Measurements from ENCODE around the gene TOMT. TPM values are rescaled to one million over a fixed set of nuclear protein-coding genes. Genes with fewer than 3 reads are reported as not detected.

Gene TOMT
- total and polyA plus RNA-seq, 2 of the 13 experiments (the other 11 are each of a cell fraction or from before 2014, with no cell fraction given): not detected

DNA sequence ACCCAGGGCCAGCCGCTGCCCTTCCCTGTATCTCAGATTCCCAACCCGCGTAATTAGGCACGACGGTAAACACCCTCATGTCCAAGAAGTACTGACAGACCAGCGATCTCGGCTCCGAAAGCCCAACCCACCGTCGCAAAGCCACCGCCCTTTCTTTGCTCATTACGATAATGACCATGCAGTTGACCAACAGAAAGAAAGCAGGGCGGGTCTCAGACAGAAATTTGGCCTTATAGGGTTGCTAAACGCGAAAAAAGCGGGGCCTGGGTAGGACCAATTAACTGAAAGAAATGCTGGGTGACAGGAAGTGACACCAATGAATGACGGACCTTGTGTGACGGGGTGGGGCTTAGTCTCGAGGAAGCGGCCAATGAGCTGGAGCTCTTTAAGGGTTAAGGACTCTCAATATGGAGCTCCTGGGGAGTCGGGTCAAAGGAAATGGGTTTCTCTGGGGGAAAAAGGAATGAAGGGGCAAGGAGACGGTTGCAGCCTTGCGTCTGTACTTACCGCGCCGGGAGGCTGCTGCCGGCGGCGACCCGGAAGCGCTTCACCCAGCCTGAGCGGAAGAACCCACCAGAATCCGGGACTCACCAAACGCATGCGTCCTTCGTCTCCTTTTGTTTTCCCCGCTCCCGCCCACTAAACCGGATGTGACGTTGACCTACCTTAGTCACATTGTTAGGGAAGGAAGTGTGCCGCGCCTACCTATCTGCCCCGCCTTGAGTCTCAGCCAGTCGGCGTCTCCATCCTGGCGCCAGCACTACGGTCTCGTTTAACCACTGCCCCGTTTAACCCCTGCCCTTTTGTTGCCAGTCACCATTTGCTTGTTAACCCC lies 6.6 kb downstream of the TOMT start, which contains the start of gene ANAPC15 (continued):
- TF ChIP-seq, protein P1, sequence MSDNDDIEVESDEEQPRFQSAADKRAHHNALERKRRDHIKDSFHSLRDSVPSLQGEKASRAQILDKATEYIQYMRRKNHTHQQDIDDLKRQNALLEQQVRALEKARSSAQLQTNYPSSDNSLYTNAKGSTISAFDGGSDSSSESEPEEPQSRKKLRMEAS (IDR thresholded peaks at IDR 0.05): peak; percentile 87
- TF ChIP-seq FOSL2 (CRISPR knock-in tag; IDR thresholded peaks at IDR 0.05): peak; percentile 66
- no peak for TF ChIP-seq ZBTB49 (CRISPR knock-in tag; IDR thresholded peaks at IDR 0.05; ENCODE audit: borderline replicate concordance)
- TF ChIP-seq NONO (IDR thresholded peaks at IDR 0.05): no peak
- TF ChIP-seq NONO (CRISPR knock-in tag; conservative IDR thresholded peaks at IDR 0.05): peak; percentile 49; the same call in 1 of the 2 replicates
- TF ChIP-seq SOX13 (IDR thresholded peaks at IDR 0.05): no peak
- TF ChIP-seq SOX13 (CRISPR knock-in tag; conservative IDR thresholded peaks at IDR 0.05 in 1 of 2, IDR thresholded peaks at IDR 0.05 in 1 of 2): peak in 1 of 2 experiments; percentile 83; a peak in 2 of 4 replicates
- TF ChIP-seq MXI1 (IDR thresholded peaks at IDR 0.05; ENCODE audit: borderline replicate concordance, low read depth, low read length): peak; percentile 81; the same call in 1 of the 3 replicates
- TF ChIP-seq, protein P2, sequence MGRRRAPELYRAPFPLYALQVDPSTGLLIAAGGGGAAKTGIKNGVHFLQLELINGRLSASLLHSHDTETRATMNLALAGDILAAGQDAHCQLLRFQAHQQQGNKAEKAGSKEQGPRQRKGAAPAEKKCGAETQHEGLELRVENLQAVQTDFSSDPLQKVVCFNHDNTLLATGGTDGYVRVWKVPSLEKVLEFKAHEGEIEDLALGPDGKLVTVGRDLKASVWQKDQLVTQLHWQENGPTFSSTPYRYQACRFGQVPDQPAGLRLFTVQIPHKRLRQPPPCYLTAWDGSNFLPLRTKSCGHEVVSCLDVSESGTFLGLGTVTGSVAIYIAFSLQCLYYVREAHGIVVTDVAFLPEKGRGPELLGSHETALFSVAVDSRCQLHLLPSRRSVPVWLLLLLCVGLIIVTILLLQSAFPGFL (CRISPR knock-in tag; IDR thresholded peaks at IDR 0.05): no peak
- peak; percentile 44; the same call in 1 of the 2 replicates for TF ChIP-seq SP4 (CRISPR knock-in tag; IDR thresholded peaks at IDR 0.05)
- TF ChIP-seq AHR (CRISPR knock-in tag; IDR thresholded peaks at IDR 0.05): 0 out of 2 replicates have a peak, but pooled peaks have one; percentile 81
- no peak for TF ChIP-seq TAF15 (IDR thresholded peaks at IDR 0.05; ENCODE audit: low read depth, low read length, poor library complexity, severe bottlenecking)
- no peak for TF ChIP-seq ZNF414 (CRISPR knock-in tag; IDR thresholded peaks at IDR 0.05)
- peak; percentile 57 for TF ChIP-seq HCFC1 (IDR thresholded peaks at IDR 0.05; ENCODE audit: low read depth, low read length)
- peak; percentile 81 for TF ChIP-seq ZNF605 (CRISPR knock-in tag; IDR thresholded peaks at IDR 0.05)
- no peak; the same call in 1 of the 2 replicates for TF ChIP-seq SIN3B (IDR thresholded peaks at IDR 0.05; ENCODE audit: low read length)

Data from HepG2 (cell line).